Neural progenitor cell (in vitro differentiated cells): Measurements from ENCODE around the gene IL11RA. TPM values are rescaled to one million over a fixed set of nuclear protein-coding genes. Genes with fewer than 3 reads are reported as not detected.

Experiments used
- DNase-seq: peaks from one replicate; pipeline ENCODE4 v3.0.0-alpha.2; 2016; ENCODE audit warnings: low spot score
- H2AFZ ChIP-seq: fragments of 200-600 bp; sonication (generic); replicated peaks from 2 replicates; pipeline ENCODE4 v1.6.1; 2016; ENCODE audit warnings: antibody characterized with exemption
- H3F3A ChIP-seq: fragments of 200-600 bp; sonication (generic); 2 replicates; pipeline ENCODE4 v1.6.1; 2016; ENCODE audit warnings: antibody characterized with exemption, low read depth
- H3K27ac ChIP-seq: fragments of 200-600 bp; sonication (generic); 2 replicates; pipeline ENCODE4 v1.5.1; 2016; ENCODE audit warnings: mild to moderate bottlenecking
- H3K27me3 ChIP-seq: fragments of 200-600 bp; sonication (generic); 2 replicates; pipeline ENCODE4 v1.6.1; 2016; ENCODE audit warnings: mild to moderate bottlenecking, moderate library complexity
- H3K36me3 ChIP-seq: fragments of 200-600 bp; sonication (generic); 2 replicates; pipeline ENCODE4 v1.5.1; 2016
- H3K4me1 ChIP-seq: fragments of 200-600 bp; sonication (generic); 2 replicates; pipeline ENCODE4 v1.6.1; 2016; ENCODE audit warnings: mixed run types
- H3K4me2 ChIP-seq: fragments of 200-600 bp; sonication (generic); 2 replicates; pipeline ENCODE4 v1.6.1; 2016
- H3K4me3 ChIP-seq: fragments of 200-600 bp; sonication (generic); 2 replicates; pipeline ENCODE4 v1.5.1; 2016
- H3K79me2 ChIP-seq: fragments of 200-600 bp; sonication (generic); 2 replicates; pipeline ENCODE4 v1.6.1; 2016; ENCODE audit warnings: low read depth
- H3K9ac ChIP-seq: fragments of 200-600 bp; sonication (generic); 2 replicates; pipeline ENCODE4 v1.6.1; 2016
- H3K9me3 ChIP-seq: fragments of 200-600 bp; sonication (generic); 2 replicates; pipeline ENCODE4 v1.5.1; 2016; ENCODE audit warnings: low read depth
- H4K20me1 ChIP-seq: fragments of 200-600 bp; sonication (generic); 2 replicates; pipeline ENCODE4 v1.6.1; 2016; ENCODE audit warnings: low read depth
- H3K27ac Mint-ChIP-seq: 3 replicates; pipeline ENCODE4 v1.8.0; 2021; ENCODE audit warnings: mixed read lengths
- H3K27me3 Mint-ChIP-seq: 2 replicates; pipeline ENCODE4 v1.8.0; 2022; ENCODE audit warnings: low read depth, mild to moderate bottlenecking, inconsistent platforms, moderate library complexity, mixed read lengths; ENCODE audit not compliant: insufficient read depth
- H3K36me3 Mint-ChIP-seq: 3 replicates; pipeline ENCODE4 v1.8.0; 2021; ENCODE audit warnings: mixed read lengths
- H3K4me1 Mint-ChIP-seq: 3 replicates; pipeline ENCODE4 v1.8.0; 2021; ENCODE audit warnings: mixed read lengths
- H3K4me3 Mint-ChIP-seq: 3 replicates; pipeline ENCODE4 v1.8.0; 2021; ENCODE audit warnings: mild to moderate bottlenecking, moderate library complexity, mixed read lengths
- H3K9me3 Mint-ChIP-seq: 3 replicates; pipeline ENCODE4 v1.8.0; 2020; ENCODE audit warnings: mixed read lengths
- EZH2 ChIP-seq: fragments of 200-600 bp; sonication (generic); IDR thresholded peaks from 2 replicates; pipeline ENCODE4 v1.6.1; 2017; ENCODE audit warnings: antibody characterized with exemption, mild to moderate bottlenecking, moderate library complexity
- EZH2phosphoT487 ChIP-seq: fragments of 200-600 bp; sonication (generic); IDR thresholded peaks from 2 replicates; pipeline ENCODE4 v1.6.1; 2017; ENCODE audit warnings: antibody characterized with exemption
- total RNA-seq: library from RNA; depleted of rRNA; stranded (reverse); fragments of >200 nt; gene quantifications from 2 replicates; pipeline ENCODE4 v1.2.3, GENCODE V29; 2015; ENCODE audit warnings: low replicate concordance
- TF ChIP-seq, protein P1 (sequence below): fragments of 200-600 bp; sonication (generic); IDR thresholded peaks from 2 replicates; pipeline ENCODE4 v1.5.1; 2017; ENCODE audit warnings: antibody characterized with exemption, mild to moderate bottlenecking

The IL11RA gene
- total RNA-seq, 1 donor from 2014 or later: 12.7 TPM

GRCh38 chr9:34684145-34684544 lies 32.2 kb downstream of the IL11RA start:
- H3K27me3 Mint-ChIP-seq: peaks cover 5% of the 10 kb centered on the region
- no peak overlapping the region for H3K4me3 Mint-ChIP-seq
- no peak overlapping the region for H3K27ac Mint-ChIP-seq
- no peak overlapping the region for H3K4me3 ChIP-seq
- no peaks in the 10 kb centered on the region for H3K79me2 ChIP-seq
- no peaks in the 10 kb centered on the region for H3K36me3 ChIP-seq
- no peaks in the 10 kb centered on the region for H4K20me1 ChIP-seq
- H3K4me2 ChIP-seq: no peak overlapping the region
- no peaks in the 10 kb centered on the region for H3K27me3 ChIP-seq
- no peaks in the 10 kb centered on the region for H3K9me3 ChIP-seq
- H3K9ac ChIP-seq: no peak overlapping the region
- H3K9me3 Mint-ChIP-seq: no peaks in the 10 kb centered on the region
- TF ChIP-seq, protein P1, sequence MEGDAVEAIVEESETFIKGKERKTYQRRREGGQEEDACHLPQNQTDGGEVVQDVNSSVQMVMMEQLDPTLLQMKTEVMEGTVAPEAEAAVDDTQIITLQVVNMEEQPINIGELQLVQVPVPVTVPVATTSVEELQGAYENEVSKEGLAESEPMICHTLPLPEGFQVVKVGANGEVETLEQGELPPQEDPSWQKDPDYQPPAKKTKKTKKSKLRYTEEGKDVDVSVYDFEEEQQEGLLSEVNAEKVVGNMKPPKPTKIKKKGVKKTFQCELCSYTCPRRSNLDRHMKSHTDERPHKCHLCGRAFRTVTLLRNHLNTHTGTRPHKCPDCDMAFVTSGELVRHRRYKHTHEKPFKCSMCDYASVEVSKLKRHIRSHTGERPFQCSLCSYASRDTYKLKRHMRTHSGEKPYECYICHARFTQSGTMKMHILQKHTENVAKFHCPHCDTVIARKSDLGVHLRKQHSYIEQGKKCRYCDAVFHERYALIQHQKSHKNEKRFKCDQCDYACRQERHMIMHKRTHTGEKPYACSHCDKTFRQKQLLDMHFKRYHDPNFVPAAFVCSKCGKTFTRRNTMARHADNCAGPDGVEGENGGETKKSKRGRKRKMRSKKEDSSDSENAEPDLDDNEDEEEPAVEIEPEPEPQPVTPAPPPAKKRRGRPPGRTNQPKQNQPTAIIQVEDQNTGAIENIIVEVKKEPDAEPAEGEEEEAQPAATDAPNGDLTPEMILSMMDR: no peak
- TF ChIP-seq EZH2phosphoT487: no peak
- no peak for TF ChIP-seq EZH2
- H3K27ac ChIP-seq: no peak overlapping the region
- H3K36me3 Mint-ChIP-seq: peaks cover 8% of the 10 kb centered on the region
- H3F3A ChIP-seq: no peaks in the 10 kb centered on the region
- DNase-seq: no peak
- H3K4me1 Mint-ChIP-seq: peaks cover 18% of the 10 kb centered on the region
- H3K4me1 ChIP-seq: no peaks in the 10 kb centered on the region
- no peak overlapping the region for H2AFZ ChIP-seq

DNA sequence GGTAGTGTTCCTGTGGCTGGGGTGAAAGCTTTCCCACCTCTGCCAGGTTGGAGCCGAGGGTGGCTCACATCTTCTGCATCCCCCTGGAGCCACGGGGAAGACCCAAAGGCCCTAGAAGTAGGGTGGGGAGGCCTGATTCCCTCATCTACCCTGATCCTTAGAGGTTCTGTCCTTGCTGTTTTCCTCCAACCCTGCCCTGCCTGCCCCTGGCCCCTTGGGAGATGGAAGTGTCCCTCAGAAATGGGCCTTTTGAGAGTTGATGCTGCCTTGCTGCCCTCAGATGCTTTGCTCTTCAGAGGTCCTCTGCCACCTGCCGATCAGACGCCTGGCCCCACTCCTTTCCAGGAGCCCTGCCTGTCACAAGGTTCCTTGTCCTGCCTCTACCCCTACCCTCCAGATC lies 32.8 kb downstream of the IL11RA start:
- no peak overlapping the region for H3K9ac ChIP-seq
- TF ChIP-seq EZH2: no peak
- no peak overlapping the region for H3K4me3 ChIP-seq
- Mint-ChIP-seq H3K27ac (no peak overlapping the region), H3K36me3 (peaks cover 8% of the 10 kb centered on the region), H3K27me3 (peaks cover 10% of the 10 kb centered on the region), H3K4me3 (no peak overlapping the region), H3K9me3 (no peaks in the 10 kb centered on the region), H3K4me1 (peaks cover 18% of the 10 kb centered on the region)
- no peak overlapping the region for H3K4me2 ChIP-seq
- no peaks in the 10 kb centered on the region for H3K27me3 ChIP-seq
- no peak overlapping the region for H2AFZ ChIP-seq
- H3K27ac ChIP-seq: no peak overlapping the region
- H3K9me3 ChIP-seq: no peaks in the 10 kb centered on the region
- no peaks in the 10 kb centered on the region for H3K79me2 ChIP-seq
- no peaks in the 10 kb centered on the region for H3K36me3 ChIP-seq
- H3K4me1 ChIP-seq: no peaks in the 10 kb centered on the region
- DNase-seq: no peak
- no peaks in the 10 kb centered on the region for H4K20me1 ChIP-seq
- H3F3A ChIP-seq: no peaks in the 10 kb centered on the region

- Histone ChIP-seq H3K27me3 (no peaks in the 10 kb centered on the region), H3K79me2 (no peaks in the 10 kb centered on the region), H3K9me3 (no peaks in the 10 kb centered on the region), H2AFZ (no peak overlapping the region), H3K27ac (no peak overlapping the region), H3K4me3 (no peak overlapping the region), H3K36me3 (no peaks in the 10 kb centered on the region), H3K4me1 (no peaks in the 10 kb centered on the region), H4K20me1 (no peaks in the 10 kb centered on the region), H3K4me2 (no peak overlapping the region), H3K9ac (no peak overlapping the region), H3F3A (no peaks in the 10 kb centered on the region)
- Mint-ChIP-seq H3K36me3 (peaks cover 8% of the 10 kb centered on the region), H3K9me3 (no peaks in the 10 kb centered on the region), H3K4me1 (peaks cover 18% of the 10 kb centered on the region), H3K27me3 (peaks cover 11% of the 10 kb centered on the region), H3K27ac (no peak overlapping the region), H3K4me3 (no peak overlapping the region)
- no peak for DNase-seq
- TF ChIP-seq EZH2phosphoT487 (no peak), EZH2 (no peak)
- TF ChIP-seq, protein P1: no peak
Measured at GRCh38 chr9:34685591-34685990, 33.6 kb downstream of the IL11RA start.

GRCh38 chr9:34686231-34686630 lies 34.2 kb downstream of the IL11RA start:
- Mint-ChIP-seq H3K27ac (no peak overlapping the region), H3K36me3 (peaks cover 3% of the 10 kb centered on the region)
- no peak overlapping the region for H3K4me2 ChIP-seq

More at GRCh38 chr9:34686231-34686630, 34.2 kb downstream of the IL11RA start:
- DNase-seq: no peak
- Mint-ChIP-seq H3K4me1 (peaks cover 18% of the 10 kb centered on the region), H3K9me3 (no peaks in the 10 kb centered on the region), H3K27me3 (peaks cover 11% of the 10 kb centered on the region), H3K4me3 (no peak overlapping the region)
- no peaks in the 10 kb centered on the region for H3K27me3 ChIP-seq
- H2AFZ ChIP-seq: no peak overlapping the region
- H3K79me2 ChIP-seq: no peaks in the 10 kb centered on the region
- no peaks in the 10 kb centered on the region for H3K9me3 ChIP-seq
- H4K20me1 ChIP-seq: no peaks in the 10 kb centered on the region
- TF ChIP-seq EZH2phosphoT487 (no peak), EZH2 (no peak)
- TF ChIP-seq, protein P1: no peak
- no peak overlapping the region for H3K27ac ChIP-seq
- no peaks in the 10 kb centered on the region for H3K4me1 ChIP-seq
- H3K9ac ChIP-seq: no peak overlapping the region
- no peak overlapping the region for H3K4me3 ChIP-seq
- H3K36me3 ChIP-seq: no peaks in the 10 kb centered on the region
- no peaks in the 10 kb centered on the region for H3F3A ChIP-seq
